Endodermal cell (in vitro differentiated cells): ENCODE data around the gene PHLPP1. TPM values are rescaled to one million over a fixed set of nuclear protein-coding genes. Genes with fewer than 3 reads are reported as not detected.

ENCODE experiments used
- DNase-seq: peaks from one replicate; pipeline ENCODE4 v3.0.0-alpha.2; 2017
- H3K27ac ChIP-seq: 2 replicates; pipeline ENCODE4 v1.5.1; 2013; ENCODE audit warnings: mild to moderate bottlenecking, low read depth, low read length, moderate library complexity
- H3K27me3 ChIP-seq: 2 replicates; pipeline ENCODE4 v1.6.1; 2013; ENCODE audit warnings: mild to moderate bottlenecking, low read length, moderate library complexity; ENCODE audit not compliant: insufficient read depth, control insufficient read depth, poor library complexity, severe bottlenecking
- H3K36me3 ChIP-seq: 2 replicates; pipeline ENCODE4 v1.7.0; 2013; ENCODE audit warnings: mild to moderate bottlenecking, low read length, moderate library complexity; ENCODE audit not compliant: control insufficient read depth, insufficient read depth
- H3K4me1 ChIP-seq: one replicate; pipeline ENCODE4 v1.7.0; 2013; ENCODE audit warnings: low read length; ENCODE audit not compliant: control insufficient read depth, insufficient read depth
- H3K4me3 ChIP-seq: 2 replicates; pipeline ENCODE4 v1.5.1; 2013; ENCODE audit warnings: mild to moderate bottlenecking, low read length, moderate library complexity
- H3K9ac ChIP-seq: 2 replicates; pipeline ENCODE4 v1.6.1; 2013; ENCODE audit warnings: mild to moderate bottlenecking, low read length, moderate library complexity; ENCODE audit not compliant: poor library complexity, severe bottlenecking; ENCODE audit errors: extremely low read depth
- H3K9me3 ChIP-seq: 2 replicates; pipeline ENCODE4 v1.6.1; 2013; ENCODE audit warnings: mild to moderate bottlenecking, low read length, moderate library complexity; ENCODE audit not compliant: control insufficient read depth
- H3K27ac Mint-ChIP-seq: 2 replicates; pipeline ENCODE4 v1.8.0; 2020; ENCODE audit warnings: mixed read lengths
- H3K27me3 Mint-ChIP-seq: 2 replicates; pipeline ENCODE4 v1.8.0; 2021; ENCODE audit warnings: mild to moderate bottlenecking, mixed read lengths; ENCODE audit not compliant: insufficient read depth
- H3K36me3 Mint-ChIP-seq: 2 replicates; pipeline ENCODE4 v1.8.0; 2020; ENCODE audit warnings: low read depth, mixed read lengths
- H3K4me1 Mint-ChIP-seq: 2 replicates; pipeline ENCODE4 v1.8.0; 2020; ENCODE audit warnings: mixed read lengths
- H3K4me3 Mint-ChIP-seq: 2 replicates; pipeline ENCODE4 v1.8.0; 2020; ENCODE audit warnings: mild to moderate bottlenecking, moderate library complexity, mixed read lengths
- H3K9me3 Mint-ChIP-seq: 2 replicates; pipeline ENCODE4 v1.8.0; 2020; ENCODE audit warnings: mild to moderate bottlenecking, mixed read lengths
- CTCF ChIP-seq: fragments of 200-600 bp; sonication (generic); conservative IDR thresholded peaks from 2 replicates; pipeline ENCODE4 v1.5.0; 2021; ENCODE audit warnings: antibody characterized with exemption, mild to moderate bottlenecking
- WGBS, 2 experiments: methylation state at CpG; one replicate each; pipeline versions ENCODE4 v1.1.5 to v1.1.7; 2013; ENCODE audit warnings: missing lambda C conversion rate in 2 of 2, mixed read lengths in 1 of 2; ENCODE audit not compliant: insufficient coverage in 1 of 2, insufficient read length in 1 of 2; 5-methylcytosine and 5-hydroxymethylcytosine counted together
- total RNA-seq, 2 donors: library from RNA; stranded (reverse); fragmentation: NEBNext Ultra II Directional in 1 of 2; extraction: Animal tissue kit (Norgen Biotek cat#: 25700) in 1 of 2; gene quantifications; 2 replicates in 1 of 2; 3 replicates in 1 of 2; pipeline ENCODE4 v1.2.1, GENCODE V29; 2021

The PHLPP1 gene
- total RNA-seq, 2 donors from 2014 or later: 19.8 to 28.1 TPM

GRCh38 chr18:62760403-62760734 is 45.0 kb downstream of the PHLPP1 start:
- Mint-ChIP-seq H3K27ac (peak overlapping the region; percentile 95), H3K4me1 (peaks cover 41% of the 10 kb centered on the region), H3K9me3 (no peaks in the 10 kb centered on the region), H3K27me3 (no peaks in the 10 kb centered on the region), H3K36me3 (peaks cover 1% of the 10 kb centered on the region), H3K4me3 (peak overlapping the region; percentile 9)
- no peak overlapping the region for H3K27ac ChIP-seq
- no peaks in the 10 kb centered on the region for H3K27me3 ChIP-seq
- H3K36me3 ChIP-seq: no peaks in the 10 kb centered on the region
- no peak for TF ChIP-seq CTCF
- peak; percentile 68 for DNase-seq
- H3K4me3 ChIP-seq: no peak overlapping the region
- H3K9me3 ChIP-seq: peaks cover 2% of the 10 kb centered on the region
- 55% methylated on average over 5 of the region's 5 CpGs; no CpG with 5 or more reads in 1 of the 2 experiments for WGBS, 2 experiments
- H3K4me1 ChIP-seq: no peaks in the 10 kb centered on the region
- H3K9ac ChIP-seq: no peak overlapping the region

GRCh38 chr18:62763101-62763521 is 47.8 kb downstream of the PHLPP1 start:
- Histone ChIP-seq H3K27me3 (no peaks in the 10 kb centered on the region), H3K9ac (no peak overlapping the region), H3K4me3 (no peak overlapping the region), H3K27ac (no peak overlapping the region), H3K36me3 (no peaks in the 10 kb centered on the region), H3K4me1 (peaks cover 4% of the 10 kb centered on the region), H3K9me3 (no peaks in the 10 kb centered on the region)
- DNase-seq: no peak
- no peaks in the 10 kb centered on the region for H3K36me3 Mint-ChIP-seq
- no peaks in the 10 kb centered on the region for H3K9me3 Mint-ChIP-seq
- H3K27me3 Mint-ChIP-seq: no peaks in the 10 kb centered on the region
- H3K27ac Mint-ChIP-seq: no peak overlapping the region
- 85 to 91% methylated on average over 5 to 7 of the region's 7 CpGs for WGBS, 2 experiments
- TF ChIP-seq CTCF: no peak
- H3K4me1 Mint-ChIP-seq: peaks cover 41% of the 10 kb centered on the region
- H3K4me3 Mint-ChIP-seq: no peak overlapping the region

GRCh38 chr18:62766266-62766665 is 50.9 kb downstream of the PHLPP1 start:
- Mint-ChIP-seq H3K4me1 (peaks cover 20% of the 10 kb centered on the region), H3K27me3 (no peaks in the 10 kb centered on the region)

More at GRCh38 chr18:62766266-62766665, 50.9 kb downstream of the PHLPP1 start:
- H3K27ac Mint-ChIP-seq: peak overlapping the region; percentile 75
- H3K36me3 ChIP-seq: no peaks in the 10 kb centered on the region
- no peak overlapping the region for H3K4me3 Mint-ChIP-seq
- no peaks in the 10 kb centered on the region for H3K9me3 ChIP-seq
- H3K9ac ChIP-seq: no peak overlapping the region
- peak; percentile 47 for DNase-seq
- H3K27me3 ChIP-seq: no peaks in the 10 kb centered on the region
- no peaks in the 10 kb centered on the region for H3K9me3 Mint-ChIP-seq
- no peak for TF ChIP-seq CTCF
- H3K27ac ChIP-seq: no peak overlapping the region
- peaks cover 2% of the 10 kb centered on the region for H3K36me3 Mint-ChIP-seq
- 50 to 77% methylated on average over 1 to 3 of the region's 4 CpGs for WGBS, 2 experiments
- H3K4me1 ChIP-seq: peaks cover 4% of the 10 kb centered on the region
- no peak overlapping the region for H3K4me3 ChIP-seq
